ENCODE results near the gene COL19A1. TPM values are rescaled to one million over a fixed set of nuclear protein-coding genes. Genes with fewer than 3 reads are reported as not detected.
"Not testable (repeated sequence)": the region's sequence is repeated elsewhere in the genome, so short reads cannot be mapped to it uniquely, and the experiment has no call there.

Gene COL19A1
- total RNA-seq, 4 donors from 2014 or later: 0.09 TPM; not detected in 3

DNA sequence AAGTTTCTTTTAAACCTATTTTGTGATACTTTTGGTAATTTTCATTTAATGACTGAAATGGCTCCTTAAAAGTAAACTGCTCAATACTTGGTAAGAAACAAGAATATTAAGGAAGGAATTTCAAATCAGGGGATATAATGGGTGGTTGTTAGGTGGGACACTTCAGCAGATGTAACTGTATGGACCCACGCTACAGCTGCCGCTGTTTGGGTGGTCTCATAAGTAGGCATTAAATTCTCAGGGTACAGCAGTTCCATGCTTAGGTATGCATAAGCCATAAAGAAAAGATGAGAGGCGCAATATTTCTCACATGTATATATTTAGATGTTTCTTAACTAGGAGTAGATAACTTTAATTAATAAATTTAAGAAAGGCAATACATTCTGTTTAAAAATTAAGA, 35.0 kb downstream of the COL19A1 start:
- no peak for ATAC-seq (ENCODE audit: low FRiP score)

DNA sequence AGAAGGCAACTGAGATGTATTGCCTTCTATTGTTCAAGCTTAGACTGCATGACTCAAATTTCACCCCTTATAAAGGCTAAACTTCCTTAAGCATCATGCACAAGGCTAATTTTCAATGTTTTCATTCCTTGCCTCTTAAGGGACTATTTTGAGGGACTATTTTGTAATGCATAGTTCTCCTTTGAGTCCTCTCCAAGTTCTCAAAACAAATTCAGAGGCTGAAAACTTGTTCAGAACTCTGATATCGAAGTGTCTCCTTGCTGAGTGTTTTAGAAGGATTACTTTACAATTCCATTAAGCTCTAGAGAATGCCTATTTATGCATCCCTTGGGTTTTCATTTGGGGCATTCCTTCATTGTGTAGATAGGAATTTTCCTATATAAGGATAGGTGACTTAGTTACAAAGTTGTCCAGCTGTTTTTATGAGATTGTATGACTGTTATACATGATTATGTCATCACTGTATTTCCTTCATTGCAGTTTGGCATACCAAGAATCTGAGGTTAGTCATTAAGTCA, 41.7 kb downstream of the COL19A1 start:
- TF ChIP-seq, protein P1, sequence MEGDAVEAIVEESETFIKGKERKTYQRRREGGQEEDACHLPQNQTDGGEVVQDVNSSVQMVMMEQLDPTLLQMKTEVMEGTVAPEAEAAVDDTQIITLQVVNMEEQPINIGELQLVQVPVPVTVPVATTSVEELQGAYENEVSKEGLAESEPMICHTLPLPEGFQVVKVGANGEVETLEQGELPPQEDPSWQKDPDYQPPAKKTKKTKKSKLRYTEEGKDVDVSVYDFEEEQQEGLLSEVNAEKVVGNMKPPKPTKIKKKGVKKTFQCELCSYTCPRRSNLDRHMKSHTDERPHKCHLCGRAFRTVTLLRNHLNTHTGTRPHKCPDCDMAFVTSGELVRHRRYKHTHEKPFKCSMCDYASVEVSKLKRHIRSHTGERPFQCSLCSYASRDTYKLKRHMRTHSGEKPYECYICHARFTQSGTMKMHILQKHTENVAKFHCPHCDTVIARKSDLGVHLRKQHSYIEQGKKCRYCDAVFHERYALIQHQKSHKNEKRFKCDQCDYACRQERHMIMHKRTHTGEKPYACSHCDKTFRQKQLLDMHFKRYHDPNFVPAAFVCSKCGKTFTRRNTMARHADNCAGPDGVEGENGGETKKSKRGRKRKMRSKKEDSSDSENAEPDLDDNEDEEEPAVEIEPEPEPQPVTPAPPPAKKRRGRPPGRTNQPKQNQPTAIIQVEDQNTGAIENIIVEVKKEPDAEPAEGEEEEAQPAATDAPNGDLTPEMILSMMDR (IDR thresholded peaks at IDR 0.05): no peak
- no peak for DNase-seq (ENCODE audit: low spot score)
- no peak for ATAC-seq (ENCODE audit: low FRiP score)

More for the DNA sequence above, 35.0 kb downstream of the COL19A1 start:
- TF ChIP-seq, protein P1 (IDR thresholded peaks at IDR 0.05): no peak
- DNase-seq (ENCODE audit: low spot score): no peak

DNA sequence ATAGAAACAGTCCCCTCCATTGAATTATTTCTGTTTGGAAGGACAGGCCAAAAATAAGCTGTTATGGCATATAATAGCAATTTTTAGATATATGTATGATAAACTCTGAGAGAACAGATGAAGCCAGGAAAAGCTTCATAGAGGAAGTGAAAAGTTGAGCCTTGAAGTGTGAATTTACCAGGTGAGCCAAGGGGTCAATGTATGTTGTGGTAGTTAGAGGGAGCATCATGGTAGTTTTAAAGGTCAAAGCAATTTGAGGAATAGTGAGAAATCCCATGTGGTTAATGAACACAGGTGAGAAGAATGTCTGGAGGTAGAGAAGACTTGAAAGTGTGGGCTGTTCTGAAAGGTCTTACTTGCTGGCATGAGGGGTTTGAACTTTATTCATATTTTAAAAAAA, 47.0 kb downstream of the COL19A1 start:
- DNase-seq (ENCODE audit: low spot score) (no peak), ATAC-seq (ENCODE audit: low FRiP score) (no peak)
- TF ChIP-seq, protein P1 (IDR thresholded peaks at IDR 0.05): no peak

DNA sequence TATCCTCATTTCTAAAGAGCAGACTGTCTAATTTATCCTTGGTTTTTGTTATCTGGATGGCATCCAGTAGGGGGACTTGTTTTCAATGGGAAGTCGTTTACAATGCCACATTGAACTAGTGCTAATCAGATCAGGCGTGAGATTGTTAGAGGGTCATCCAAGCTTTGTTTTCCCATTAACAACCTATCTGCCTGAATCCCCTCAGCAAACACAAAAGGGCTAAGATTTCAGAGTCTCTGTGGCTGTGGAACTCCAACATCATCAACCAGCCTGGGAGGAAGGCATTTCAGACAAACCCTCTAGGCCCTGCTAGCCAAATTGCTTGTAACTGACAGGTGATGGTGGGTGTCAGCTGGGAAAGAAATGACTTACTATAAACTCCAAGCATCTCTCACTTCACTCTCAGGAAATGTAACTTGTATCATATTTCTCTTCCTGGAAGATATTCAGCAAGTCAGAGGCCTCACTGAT, 47.7 kb downstream of the COL19A1 start:
- TF ChIP-seq, protein P1 (IDR thresholded peaks at IDR 0.05): no peak
- no peak for ATAC-seq (ENCODE audit: low FRiP score)
- DNase-seq (ENCODE audit: low spot score): no peak

DNA sequence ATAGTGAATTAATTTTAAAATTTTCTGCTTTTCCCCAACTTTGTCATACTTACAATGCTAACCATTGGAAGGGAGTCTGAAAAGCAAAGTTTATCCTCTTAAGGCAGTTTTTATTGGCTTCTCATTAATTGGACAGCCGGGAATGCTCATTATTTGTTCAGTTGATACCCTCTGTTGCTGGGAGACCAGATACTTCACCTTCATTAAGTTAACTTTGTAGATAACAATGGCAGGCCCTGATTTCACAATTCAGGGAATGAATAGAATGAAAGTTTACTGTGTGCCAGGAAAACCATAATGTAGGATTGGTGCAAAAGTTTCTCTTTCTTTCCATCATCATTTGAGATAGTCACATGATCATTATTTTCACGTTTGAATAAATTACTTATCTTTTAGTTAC, 49.0 kb downstream of the COL19A1 start:
- TF ChIP-seq, protein P1 (IDR thresholded peaks at IDR 0.05): no peak
- ATAC-seq (ENCODE audit: low FRiP score): no peak
- no peak for DNase-seq (ENCODE audit: low spot score)

DNA sequence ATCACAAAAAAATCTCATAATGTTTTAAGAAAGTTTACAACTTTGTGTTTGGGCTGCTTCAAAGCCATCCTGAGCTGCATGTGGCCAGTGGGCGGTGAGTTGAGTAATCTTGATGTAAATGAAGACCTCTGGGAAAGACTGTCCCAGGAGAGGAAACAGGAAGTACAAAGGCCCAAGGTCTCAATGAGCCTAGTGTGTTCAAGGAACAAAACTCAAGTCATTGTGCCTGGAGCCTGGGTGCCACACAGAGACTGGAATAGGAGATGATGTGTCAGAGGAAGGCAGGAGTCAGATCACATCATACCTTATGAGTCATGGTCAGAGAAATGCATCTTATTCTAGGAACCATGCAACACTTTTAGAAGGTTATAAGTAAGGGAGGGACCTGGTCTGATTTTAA, 51.5 kb downstream of the COL19A1 start:
- TF ChIP-seq, protein P1 (IDR thresholded peaks at IDR 0.05): no peak
- no peak for ATAC-seq (ENCODE audit: low FRiP score)
- no peak for DNase-seq (ENCODE audit: low spot score)

DNA sequence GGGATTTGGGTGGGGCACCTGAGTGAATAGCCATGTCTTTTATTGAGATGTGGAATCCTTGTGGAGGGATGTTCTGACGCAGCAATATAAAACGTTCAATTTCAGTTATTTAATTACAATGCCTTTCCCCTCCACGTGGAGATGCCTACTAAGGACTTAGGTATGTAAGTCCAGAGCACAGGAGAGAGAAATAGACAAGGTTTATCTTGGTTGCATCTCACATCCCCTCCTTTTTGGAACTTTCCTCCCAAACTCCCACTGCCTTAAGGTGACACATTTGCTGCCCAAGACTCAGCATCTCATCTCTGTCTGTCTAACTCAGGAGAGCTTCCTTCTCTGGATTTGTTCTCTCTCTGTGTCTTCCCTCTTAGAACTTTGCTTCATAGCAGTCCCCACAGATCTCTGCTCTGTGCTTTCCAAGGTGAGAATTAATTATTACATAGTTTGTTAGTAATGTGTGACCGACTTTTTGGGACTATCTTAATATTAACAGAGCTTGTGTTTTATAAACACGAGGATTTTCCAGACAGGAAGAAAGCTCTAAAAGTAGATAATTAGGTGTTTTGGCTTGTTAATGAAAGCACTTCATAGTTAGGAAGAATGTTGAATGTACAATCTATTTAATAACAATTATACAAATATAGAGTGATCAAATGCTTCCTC, 52.6 kb downstream of the COL19A1 start:
- TF ChIP-seq, protein P1 (IDR thresholded peaks at IDR 0.05): no peak
- ATAC-seq (ENCODE audit: low FRiP score): no peak
- no peak for DNase-seq (ENCODE audit: low spot score)

DNA sequence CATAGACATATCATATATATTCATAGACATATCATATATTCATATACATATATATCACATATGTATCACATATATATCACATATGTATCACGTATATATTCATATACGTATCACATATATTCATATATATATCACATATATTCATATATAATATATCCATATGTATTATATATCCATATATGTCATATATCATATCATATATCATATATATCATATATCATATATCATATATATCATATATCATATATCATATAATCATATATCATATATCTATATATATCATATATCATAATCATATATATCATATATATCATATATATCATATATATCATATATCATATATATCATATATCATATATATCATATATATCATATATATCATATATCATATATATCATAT, 54.7 kb downstream of the COL19A1 start:
- not testable (repeated sequence) for ATAC-seq (ENCODE audit: low FRiP score); DNase-seq (ENCODE audit: low spot score)

DNA sequence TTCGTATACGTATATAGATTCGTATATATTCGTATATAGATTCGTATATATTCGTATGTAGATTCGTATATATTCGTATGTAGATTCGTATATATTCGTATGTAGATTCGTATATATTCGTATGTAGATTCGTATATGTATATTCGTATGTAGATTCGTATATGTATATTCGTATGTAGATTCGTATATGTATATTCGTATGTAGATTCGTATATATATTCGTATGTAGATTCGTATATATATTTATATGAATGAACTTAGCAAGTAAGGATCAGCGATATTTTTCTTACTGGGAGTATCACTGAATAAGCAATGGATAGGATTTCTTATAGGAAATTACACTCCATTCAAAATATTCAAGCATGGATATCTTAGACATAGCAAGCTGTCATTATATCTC, 55.3 kb downstream of the COL19A1 start:
- DNase-seq (ENCODE audit: low spot score); ATAC-seq (ENCODE audit: low FRiP score): not testable (repeated sequence)
